Neural progenitor cell (in vitro differentiated cells): Measurements from ENCODE around the gene SCD. TPM values are rescaled to one million over a fixed set of nuclear protein-coding genes. Genes with fewer than 3 reads are reported as not detected.

Source experiments
- DNase-seq: peaks from one replicate; pipeline ENCODE4 v3.0.0-alpha.2; 2016; ENCODE audit warnings: low spot score
- H2AFZ ChIP-seq: fragments of 200-600 bp; sonication (generic); replicated peaks from 2 replicates; pipeline ENCODE4 v1.6.1; 2016; ENCODE audit warnings: antibody characterized with exemption
- H3F3A ChIP-seq: fragments of 200-600 bp; sonication (generic); 2 replicates; pipeline ENCODE4 v1.6.1; 2016; ENCODE audit warnings: antibody characterized with exemption, low read depth
- H3K27ac ChIP-seq: fragments of 200-600 bp; sonication (generic); 2 replicates; pipeline ENCODE4 v1.5.1; 2016; ENCODE audit warnings: mild to moderate bottlenecking
- H3K27me3 ChIP-seq: fragments of 200-600 bp; sonication (generic); 2 replicates; pipeline ENCODE4 v1.6.1; 2016; ENCODE audit warnings: mild to moderate bottlenecking, moderate library complexity
- H3K36me3 ChIP-seq: fragments of 200-600 bp; sonication (generic); 2 replicates; pipeline ENCODE4 v1.5.1; 2016
- H3K4me1 ChIP-seq: fragments of 200-600 bp; sonication (generic); 2 replicates; pipeline ENCODE4 v1.6.1; 2016; ENCODE audit warnings: mixed run types
- H3K4me2 ChIP-seq: fragments of 200-600 bp; sonication (generic); 2 replicates; pipeline ENCODE4 v1.6.1; 2016
- H3K4me3 ChIP-seq: fragments of 200-600 bp; sonication (generic); 2 replicates; pipeline ENCODE4 v1.5.1; 2016
- H3K79me2 ChIP-seq: fragments of 200-600 bp; sonication (generic); 2 replicates; pipeline ENCODE4 v1.6.1; 2016; ENCODE audit warnings: low read depth
- H3K9ac ChIP-seq: fragments of 200-600 bp; sonication (generic); 2 replicates; pipeline ENCODE4 v1.6.1; 2016
- H3K9me3 ChIP-seq: fragments of 200-600 bp; sonication (generic); 2 replicates; pipeline ENCODE4 v1.5.1; 2016; ENCODE audit warnings: low read depth
- H4K20me1 ChIP-seq: fragments of 200-600 bp; sonication (generic); 2 replicates; pipeline ENCODE4 v1.6.1; 2016; ENCODE audit warnings: low read depth
- H3K27ac Mint-ChIP-seq: 3 replicates; pipeline ENCODE4 v1.8.0; 2021; ENCODE audit warnings: mixed read lengths
- H3K27me3 Mint-ChIP-seq: 2 replicates; pipeline ENCODE4 v1.8.0; 2022; ENCODE audit warnings: low read depth, mild to moderate bottlenecking, inconsistent platforms, moderate library complexity, mixed read lengths; ENCODE audit not compliant: insufficient read depth
- H3K36me3 Mint-ChIP-seq: 3 replicates; pipeline ENCODE4 v1.8.0; 2021; ENCODE audit warnings: mixed read lengths
- H3K4me1 Mint-ChIP-seq: 3 replicates; pipeline ENCODE4 v1.8.0; 2021; ENCODE audit warnings: mixed read lengths
- H3K4me3 Mint-ChIP-seq: 3 replicates; pipeline ENCODE4 v1.8.0; 2021; ENCODE audit warnings: mild to moderate bottlenecking, moderate library complexity, mixed read lengths
- H3K9me3 Mint-ChIP-seq: 3 replicates; pipeline ENCODE4 v1.8.0; 2020; ENCODE audit warnings: mixed read lengths
- EZH2 ChIP-seq: fragments of 200-600 bp; sonication (generic); IDR thresholded peaks from 2 replicates; pipeline ENCODE4 v1.6.1; 2017; ENCODE audit warnings: antibody characterized with exemption, mild to moderate bottlenecking, moderate library complexity
- EZH2phosphoT487 ChIP-seq: fragments of 200-600 bp; sonication (generic); IDR thresholded peaks from 2 replicates; pipeline ENCODE4 v1.6.1; 2017; ENCODE audit warnings: antibody characterized with exemption
- total RNA-seq: library from RNA; depleted of rRNA; stranded (reverse); fragments of >200 nt; gene quantifications from 2 replicates; pipeline ENCODE4 v1.2.3, GENCODE V29; 2015; ENCODE audit warnings: low replicate concordance
- TF ChIP-seq, protein P1 (sequence below): fragments of 200-600 bp; sonication (generic); IDR thresholded peaks from 2 replicates; pipeline ENCODE4 v1.5.1; 2017; ENCODE audit warnings: antibody characterized with exemption, mild to moderate bottlenecking

SCD gene
- total RNA-seq, 1 donor from 2014 or later = 468 TPM

DNA sequence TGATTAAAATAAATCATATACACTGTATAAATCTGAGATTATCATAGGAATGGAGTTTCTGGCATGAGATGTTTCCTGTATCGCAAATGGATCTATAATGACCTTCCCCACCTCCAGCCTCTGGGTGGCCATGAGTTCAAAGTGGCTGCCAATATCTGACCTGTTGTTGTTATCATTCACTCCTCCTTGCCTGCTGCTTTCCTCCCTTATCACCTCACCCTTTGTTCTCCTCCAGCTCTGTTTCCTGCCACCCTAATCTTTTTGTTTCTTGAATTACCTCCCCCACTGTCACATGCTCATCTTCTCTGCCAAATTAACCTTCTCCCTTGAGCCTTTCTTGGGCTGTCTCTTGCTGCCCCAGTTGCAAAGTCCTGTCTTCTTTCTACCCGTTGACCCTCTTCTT is 12.0 kb downstream of the SCD start:
- Histone ChIP-seq H3K4me1 (peaks cover 5% of the 10 kb centered on the region), H3K27me3 (no peaks in the 10 kb centered on the region), H3K4me3 (no peak overlapping the region), H3K79me2 (peaks cover 66% of the 10 kb centered on the region), H3K4me2 (no peak overlapping the region), H3K9me3 (no peaks in the 10 kb centered on the region), H4K20me1 (peaks cover 90% of the 10 kb centered on the region), H3K9ac (no peak overlapping the region), H3K36me3 (peaks cover 27% of the 10 kb centered on the region), H3K27ac (no peak overlapping the region), H3F3A (peaks cover 76% of the 10 kb centered on the region), H2AFZ (no peak overlapping the region)
- H3K9me3 Mint-ChIP-seq = no peaks in the 10 kb centered on the region
- TF ChIP-seq, protein P1, sequence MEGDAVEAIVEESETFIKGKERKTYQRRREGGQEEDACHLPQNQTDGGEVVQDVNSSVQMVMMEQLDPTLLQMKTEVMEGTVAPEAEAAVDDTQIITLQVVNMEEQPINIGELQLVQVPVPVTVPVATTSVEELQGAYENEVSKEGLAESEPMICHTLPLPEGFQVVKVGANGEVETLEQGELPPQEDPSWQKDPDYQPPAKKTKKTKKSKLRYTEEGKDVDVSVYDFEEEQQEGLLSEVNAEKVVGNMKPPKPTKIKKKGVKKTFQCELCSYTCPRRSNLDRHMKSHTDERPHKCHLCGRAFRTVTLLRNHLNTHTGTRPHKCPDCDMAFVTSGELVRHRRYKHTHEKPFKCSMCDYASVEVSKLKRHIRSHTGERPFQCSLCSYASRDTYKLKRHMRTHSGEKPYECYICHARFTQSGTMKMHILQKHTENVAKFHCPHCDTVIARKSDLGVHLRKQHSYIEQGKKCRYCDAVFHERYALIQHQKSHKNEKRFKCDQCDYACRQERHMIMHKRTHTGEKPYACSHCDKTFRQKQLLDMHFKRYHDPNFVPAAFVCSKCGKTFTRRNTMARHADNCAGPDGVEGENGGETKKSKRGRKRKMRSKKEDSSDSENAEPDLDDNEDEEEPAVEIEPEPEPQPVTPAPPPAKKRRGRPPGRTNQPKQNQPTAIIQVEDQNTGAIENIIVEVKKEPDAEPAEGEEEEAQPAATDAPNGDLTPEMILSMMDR = no peak
- TF ChIP-seq EZH2 (no peak), EZH2phosphoT487 (no peak)
- no peak for DNase-seq
- peak overlapping the region; percentile 7 for H3K27ac Mint-ChIP-seq
- H3K4me1 Mint-ChIP-seq = peaks cover 43% of the 10 kb centered on the region
- H3K27me3 Mint-ChIP-seq = peaks cover 9% of the 10 kb centered on the region
- peak overlapping the region; percentile 5 for H3K4me3 Mint-ChIP-seq
- peaks cover 74% of the 10 kb centered on the region for H3K36me3 Mint-ChIP-seq

DNA sequence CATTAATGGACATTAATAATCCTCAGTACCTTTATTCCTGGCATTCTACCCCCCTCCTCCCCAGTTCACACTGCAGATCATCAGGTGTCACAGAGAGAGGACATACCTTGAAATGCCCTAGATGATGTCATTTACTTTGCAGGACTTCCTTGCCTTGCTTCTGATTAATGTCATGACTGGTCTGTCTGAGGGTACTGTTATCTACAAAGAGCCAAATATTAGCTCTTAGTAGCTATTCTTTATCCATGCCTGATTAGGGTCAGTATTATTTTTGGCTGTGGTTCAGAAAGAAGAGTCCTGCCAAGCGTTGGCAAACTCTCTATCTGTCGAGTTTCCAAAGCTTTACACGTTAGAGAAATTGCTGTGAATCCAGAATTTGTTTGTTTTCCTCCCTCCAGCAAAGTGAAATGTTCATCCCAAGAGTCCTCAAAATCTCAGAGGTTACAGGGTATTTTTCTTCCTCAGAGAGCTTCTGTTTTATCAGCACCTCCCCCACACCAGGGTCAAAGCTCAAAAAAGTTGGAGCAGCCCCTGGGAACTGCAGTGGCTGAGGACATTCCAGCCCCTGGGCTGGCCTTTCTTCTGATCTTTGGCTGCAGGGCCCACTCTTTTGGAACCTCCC is 12.6 kb downstream of the SCD start:
- Mint-ChIP-seq H3K9me3 (no peaks in the 10 kb centered on the region), H3K27me3 (peaks cover 9% of the 10 kb centered on the region), H3K4me1 (peaks cover 46% of the 10 kb centered on the region), H3K36me3 (peaks cover 69% of the 10 kb centered on the region), H3K4me3 (no peak overlapping the region), H3K27ac (peak overlapping the region; percentile 7)
- H3K27ac ChIP-seq = peak overlapping the region; percentile 53
- H3K9me3 ChIP-seq = no peaks in the 10 kb centered on the region
- H3F3A ChIP-seq = peaks cover 76% of the 10 kb centered on the region
- TF ChIP-seq EZH2 (no peak), EZH2phosphoT487 (no peak)
- TF ChIP-seq, protein P1 = no peak
- H3K27me3 ChIP-seq = no peaks in the 10 kb centered on the region
- H3K9ac ChIP-seq = no peak overlapping the region
- peaks cover 60% of the 10 kb centered on the region for H3K79me2 ChIP-seq
- peaks cover 5% of the 10 kb centered on the region for H3K4me1 ChIP-seq
- DNase-seq = no peak
- H2AFZ ChIP-seq = no peak overlapping the region
- H4K20me1 ChIP-seq = peaks cover 89% of the 10 kb centered on the region
- peaks cover 27% of the 10 kb centered on the region for H3K36me3 ChIP-seq
- no peak overlapping the region for H3K4me2 ChIP-seq
- H3K4me3 ChIP-seq = no peak overlapping the region

DNA sequence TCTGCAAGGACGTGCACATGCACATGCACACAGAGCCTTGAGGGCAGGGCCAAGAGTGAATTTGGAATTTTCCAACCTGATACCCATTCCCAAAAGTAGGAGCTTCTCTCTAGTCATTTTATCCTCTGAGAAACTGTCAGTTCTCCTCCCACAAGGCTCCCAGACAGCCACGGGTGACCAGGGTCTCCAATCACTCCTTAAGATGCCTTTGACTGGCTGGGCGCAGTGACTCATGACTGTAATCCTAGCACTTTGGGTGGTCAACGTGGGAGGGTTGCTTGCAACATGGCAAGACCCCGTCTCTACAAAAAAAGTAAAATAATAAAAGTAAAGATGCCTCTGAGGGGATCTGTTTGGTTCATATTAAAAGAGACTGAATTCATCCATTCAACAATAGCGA is 13.2 kb downstream of the SCD start:
- H4K20me1 ChIP-seq = peaks cover 83% of the 10 kb centered on the region
- H3K27ac ChIP-seq = peak overlapping the region; percentile 53
- H3K36me3 Mint-ChIP-seq = peaks cover 63% of the 10 kb centered on the region
- peaks cover 5% of the 10 kb centered on the region for H3K4me1 ChIP-seq
- H3K36me3 ChIP-seq = peaks cover 27% of the 10 kb centered on the region
- TF ChIP-seq EZH2phosphoT487 = no peak
- TF ChIP-seq, protein P1 = no peak
- H3K79me2 ChIP-seq = peaks cover 54% of the 10 kb centered on the region
- H3K9me3 ChIP-seq = no peaks in the 10 kb centered on the region
- no peaks in the 10 kb centered on the region for H3K27me3 ChIP-seq
- H3K27me3 Mint-ChIP-seq = peaks cover 7% of the 10 kb centered on the region
- no peak overlapping the region for H3K4me2 ChIP-seq
- no peak overlapping the region for H3K4me3 Mint-ChIP-seq
- no peaks in the 10 kb centered on the region for H3K9me3 Mint-ChIP-seq
- H3F3A ChIP-seq = peaks cover 78% of the 10 kb centered on the region
- H3K27ac Mint-ChIP-seq = no peak overlapping the region
- H3K4me1 Mint-ChIP-seq = peaks cover 47% of the 10 kb centered on the region
- H2AFZ ChIP-seq = no peak overlapping the region
- DNase-seq = no peak
- no peak overlapping the region for H3K4me3 ChIP-seq
- H3K9ac ChIP-seq = no peak overlapping the region
